Mesenchymal stem cell (in vitro differentiated cells and primary cell): ENCODE results near the gene P2RX5.

Experiments
- DNase-seq: peaks from one replicate; pipeline ENCODE4 v3.0.0-alpha.2; 2013
- H2AFZ ChIP-seq: one replicate; pipeline ENCODE4 v1.6.1; 2013; ENCODE audit warnings: low read depth, mild to moderate bottlenecking, control low read depth, inconsistent platforms, low read length, moderate library complexity
- H2AK5ac ChIP-seq: 2 replicates; pipeline ENCODE4 v1.6.1; 2013; ENCODE audit warnings: low read length, moderate library complexity, mild to moderate bottlenecking, inconsistent platforms; ENCODE audit not compliant: severe bottlenecking
- H2BK120ac ChIP-seq: one replicate; pipeline ENCODE4 v1.6.1; 2013; ENCODE audit warnings: low read depth, mild to moderate bottlenecking, inconsistent platforms, low read length, moderate library complexity
- H2BK12ac ChIP-seq, 2 experiments: one replicate each; pipeline ENCODE4 v1.6.1; 2013; ENCODE audit warnings: inconsistent platforms in 2 of 2, low read length in 2 of 2, mild to moderate bottlenecking in 2 of 2, moderate library complexity in 2 of 2, control low read depth in 1 of 2
- H2BK15ac ChIP-seq: one replicate; pipeline ENCODE4 v1.6.1; 2013; ENCODE audit warnings: mild to moderate bottlenecking, low read depth, inconsistent platforms; ENCODE audit not compliant: poor library complexity, severe bottlenecking
- H2BK5ac ChIP-seq: 2 replicates; pipeline ENCODE4 v1.6.1; 2013; ENCODE audit warnings: low read depth, mild to moderate bottlenecking, low read length, control low read depth, inconsistent platforms; ENCODE audit not compliant: poor library complexity, severe bottlenecking
- H3K14ac ChIP-seq, 2 experiments: one replicate each; pipeline ENCODE4 v1.6.1; 2013; ENCODE audit warnings: inconsistent platforms in 2 of 2, low read length in 2 of 2, control low read depth in 1 of 2, mild to moderate bottlenecking in 1 of 2, moderate library complexity in 1 of 2
- H3K18ac ChIP-seq, 2 experiments: one replicate each; pipeline ENCODE4 v1.6.1; 2013; ENCODE audit warnings: inconsistent platforms in 2 of 2, low read length in 2 of 2, control low read depth in 1 of 2, low read depth in 1 of 2, mild to moderate bottlenecking in 1 of 2
- H3K23ac ChIP-seq, 2 experiments: one replicate each; pipeline ENCODE4 v1.6.1; 2013; ENCODE audit warnings: inconsistent platforms in 2 of 2, low read length in 2 of 2, mild to moderate bottlenecking in 2 of 2, moderate library complexity in 2 of 2, control low read depth in 1 of 2
- H3K27ac ChIP-seq: 2 replicates; pipeline ENCODE4 v1.5.1; 2013; ENCODE audit warnings: mild to moderate bottlenecking, moderate library complexity, low read length, control low read depth, inconsistent platforms; ENCODE audit not compliant: poor library complexity, severe bottlenecking
- H3K27me3 ChIP-seq, 2 experiments: 2 replicates each; pipeline versions ENCODE4 v1.6.1 to v1.7.0; 2013; ENCODE audit warnings: low read length in 2 of 2, mild to moderate bottlenecking in 2 of 2, moderate library complexity in 2 of 2, control low read depth in 1 of 2, inconsistent platforms in 1 of 2; ENCODE audit not compliant: control insufficient read depth in 1 of 2, insufficient read depth in 1 of 2
- H3K36me3 ChIP-seq, 2 experiments: 2 replicates each; pipeline versions ENCODE4 v1.6.1 to v1.7.0; 2013; ENCODE audit warnings: low read length in 2 of 2, control low read depth in 1 of 2, inconsistent platforms in 1 of 2, low read depth in 1 of 2, mild to moderate bottlenecking in 1 of 2; ENCODE audit not compliant: insufficient read depth in 2 of 2, control insufficient read depth in 1 of 2
- H3K4ac ChIP-seq, 2 experiments: one replicate each; pipeline ENCODE4 v1.6.1; 2013; ENCODE audit warnings: inconsistent platforms in 2 of 2, low read length in 2 of 2, mild to moderate bottlenecking in 2 of 2, moderate library complexity in 2 of 2, control low read depth in 1 of 2, low read depth in 1 of 2
- H3K4me1 ChIP-seq: 2 replicates; pipeline ENCODE4 v1.6.1; 2013; ENCODE audit warnings: low read depth, low read length, control low read depth; ENCODE audit not compliant: control insufficient read depth, insufficient read depth
- H3K4me2 ChIP-seq: 2 replicates; pipeline ENCODE4 v1.6.1; 2013; ENCODE audit warnings: low read length, mild to moderate bottlenecking, inconsistent platforms; ENCODE audit not compliant: poor library complexity, severe bottlenecking
- H3K4me3 ChIP-seq, 2 experiments: 2 replicates each; pipeline versions ENCODE4 v1.5.1 to v1.7.0; 2013; ENCODE audit warnings: low read length in 2 of 2, mild to moderate bottlenecking in 2 of 2, control low read depth in 1 of 2, low read depth in 1 of 2; ENCODE audit not compliant: insufficient read depth in 1 of 2
- H3K79me1 ChIP-seq: replicated peaks from 2 replicates; pipeline ENCODE4 v1.6.1; 2013; ENCODE audit warnings: mild to moderate bottlenecking, control low read depth, low read length, inconsistent platforms; ENCODE audit not compliant: poor library complexity, severe bottlenecking
- H3K9ac ChIP-seq: 2 replicates; pipeline ENCODE4 v1.7.0; 2013; ENCODE audit warnings: mild to moderate bottlenecking, low read length, moderate library complexity
- H3K9me3 ChIP-seq: 2 replicates; pipeline ENCODE4 v1.7.0; 2013; ENCODE audit warnings: mild to moderate bottlenecking, low read length; ENCODE audit not compliant: control insufficient read depth
- H4K8ac ChIP-seq: one replicate; pipeline ENCODE4 v1.6.1; 2013; ENCODE audit warnings: inconsistent platforms, mild to moderate bottlenecking, low read length, moderate library complexity
- H4K91ac ChIP-seq: one replicate; pipeline ENCODE4 v1.6.1; 2013; ENCODE audit warnings: mild to moderate bottlenecking, low read length, inconsistent platforms
- WGBS: methylation state at CpG from one replicate; pipeline ENCODE4 v1.1.7; 2013; ENCODE audit warnings: mixed read lengths; 5-methylcytosine and 5-hydroxymethylcytosine counted together

Gene P2RX5

DNA sequence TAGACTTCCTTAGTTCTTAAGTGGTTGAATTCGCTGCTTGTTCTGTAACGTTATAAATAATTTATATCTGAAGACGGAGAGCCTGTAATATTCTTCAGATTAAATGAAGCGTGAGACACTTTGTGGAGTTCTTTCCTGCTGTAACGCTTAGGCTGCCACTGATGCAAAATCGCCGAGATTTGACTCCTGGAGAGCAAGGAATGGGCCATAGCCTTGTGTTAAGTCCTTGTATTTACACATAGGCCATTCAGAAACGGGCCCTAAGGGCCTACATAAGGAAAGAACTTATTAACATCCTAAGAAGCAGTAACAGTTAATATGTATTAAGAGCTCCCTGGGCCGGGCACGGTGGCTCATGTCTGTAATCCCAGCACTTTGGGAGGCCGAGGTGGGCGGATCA, 26.4 kb downstream of the P2RX5 start:
- Histone ChIP-seq H2AK5ac (no peak overlapping the region), H4K91ac (no peak overlapping the region), H4K8ac (no peak overlapping the region), H2BK5ac (no peak overlapping the region), H2BK12ac (no peak overlapping the region), H3K27ac (no peak overlapping the region), H3K23ac (no peak overlapping the region), H3K14ac (no peak overlapping the region), H3K4me2 (peak overlapping the region; percentile 96), H3K27me3 (peaks cover 0 to 2% of the 10 kb centered on the region in 2 experiments), H3K79me1 (peaks cover 9% of the 10 kb centered on the region), H3K4ac (no peak overlapping the region), H3K18ac (no peak overlapping the region), H2AFZ (no peak overlapping the region), H3K4me1 (peaks cover 23% of the 10 kb centered on the region), H3K9ac (peak overlapping the region; percentile 99), H2BK120ac (no peak overlapping the region), H3K36me3 (peaks cover 18 to 20% of the 10 kb centered on the region in 2 experiments), H3K9me3 (no peaks in the 10 kb centered on the region), H3K4me3 (peak overlapping the region in 1 of 2 experiments; percentile 97), H2BK15ac (no peak overlapping the region)
- 66% methylated on average over 12 of the region's 12 CpGs for WGBS
- DNase-seq = no peak

DNA sequence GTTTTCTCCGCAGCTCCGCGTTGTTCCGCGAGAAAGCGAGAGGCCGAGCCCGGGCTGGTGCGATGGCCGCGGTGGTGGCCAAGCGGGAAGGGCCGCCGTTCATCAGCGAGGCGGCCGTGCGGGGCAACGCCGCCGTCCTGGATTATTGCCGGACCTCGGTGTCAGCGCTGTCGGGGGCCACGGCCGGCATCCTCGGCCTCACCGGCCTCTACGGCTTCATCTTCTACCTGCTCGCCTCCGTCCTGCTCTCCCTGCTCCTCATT, 26.9 kb downstream of the P2RX5 start:
- H3K4ac ChIP-seq = peak overlapping the region in 1 of 2 experiments; percentile 77
- peak overlapping the region in 1 of 2 experiments; percentile 50 for H3K23ac ChIP-seq
- H3K4me3 ChIP-seq = peak overlapping the region; percentile 82 to 97
- H3K18ac ChIP-seq = peak overlapping the region; percentile 52 to 85
- H3K79me1 ChIP-seq = peaks cover 11% of the 10 kb centered on the region
- DNase-seq = no peak
- H3K9me3 ChIP-seq = no peaks in the 10 kb centered on the region
- peak overlapping the region; percentile 96 for H3K4me2 ChIP-seq
- under 1% methylated on average over 32 of the region's 32 CpGs for WGBS
- peak overlapping the region in 1 of 2 experiments; percentile 82 for H3K14ac ChIP-seq
- H2BK120ac ChIP-seq = peak overlapping the region; percentile 59
- no peak overlapping the region for H2BK12ac ChIP-seq
- H4K8ac ChIP-seq = peak overlapping the region; percentile 96
- H3K27ac ChIP-seq = peak overlapping the region; percentile 90
- H2AK5ac ChIP-seq = no peak overlapping the region
- peak overlapping the region; percentile 89 for H2AFZ ChIP-seq
- peaks cover 28% of the 10 kb centered on the region for H3K4me1 ChIP-seq
- peak overlapping the region; percentile 85 for H4K91ac ChIP-seq
- peak overlapping the region; percentile 77 for H2BK5ac ChIP-seq
- H2BK15ac ChIP-seq = no peak overlapping the region
- H3K36me3 ChIP-seq = peaks cover 24 to 25% of the 10 kb centered on the region in 2 experiments
- H3K9ac ChIP-seq = peak overlapping the region; percentile 99
- no peaks in the 10 kb centered on the region for H3K27me3 ChIP-seq

DNA sequence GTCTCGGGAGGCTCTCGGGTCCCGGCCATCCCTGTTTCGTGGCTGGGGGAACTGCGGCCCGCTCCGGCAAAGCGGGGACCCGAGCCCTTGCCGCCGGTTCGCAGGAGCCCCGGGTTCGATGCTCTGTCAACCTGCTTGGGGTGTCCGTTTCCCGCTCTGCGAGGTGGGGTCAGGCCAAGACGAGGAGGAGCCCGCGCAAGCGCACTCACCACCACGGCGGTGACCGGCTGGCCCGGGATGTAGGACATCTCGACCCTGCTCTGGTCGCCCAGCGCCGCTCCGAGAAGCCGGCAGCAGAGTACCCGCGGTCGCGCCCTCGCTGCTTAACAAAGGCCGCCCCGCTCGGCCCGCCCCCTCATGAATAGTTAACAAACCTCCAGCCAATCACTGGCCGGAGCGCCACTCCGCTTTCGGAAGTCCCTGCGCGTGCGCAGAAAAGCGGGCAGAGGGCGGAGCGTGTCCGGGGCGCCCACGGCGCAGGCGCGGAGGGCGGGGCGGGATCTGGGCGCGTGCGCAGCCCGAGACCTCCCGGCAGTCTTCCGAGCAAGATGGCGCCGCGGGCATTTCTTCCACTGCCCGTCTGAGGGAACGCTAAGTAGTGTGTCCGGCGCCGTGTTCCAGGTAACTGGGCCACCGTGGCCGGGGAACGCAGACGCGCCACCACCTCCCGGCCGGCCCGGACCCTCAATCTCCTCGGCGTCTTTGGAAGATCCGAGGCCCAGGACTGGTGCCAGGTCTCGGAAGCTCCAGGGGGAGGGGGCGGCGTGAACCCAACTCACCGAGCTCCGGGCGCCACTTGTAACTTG, 27.5 kb downstream of the P2RX5 start, which contains the start of the genes EMC6 and TAX1BP3:
TSS of gene EMC6 (plus strand) at position 534 of the 806 bp plus-strand sequence. CDS start 335 bp downstream, outside the sequence.
TSS of gene TAX1BP3 (minus strand) at position 300 of the 806 bp plus-strand sequence. CDS start at position 248, 52 bp downstream.
- H2BK15ac ChIP-seq = peak within 1 kb of the TSS; percentile 86
- DNase-seq = peak; percentile 97
- H2AK5ac ChIP-seq = peak within 1 kb of the TSS; percentile 84
- no peaks in the 10 kb centered on the region for H3K9me3 ChIP-seq
- under 1% methylated on average over 79 of the region's 89 CpGs for WGBS
- peak within 1 kb of the TSS; percentile 14 to 94 for H2BK12ac ChIP-seq
- H3K18ac ChIP-seq = peak within 1 kb of the TSS; percentile 98 to 99
- peak within 1 kb of the TSS; percentile 98 for H3K14ac ChIP-seq
- peak within 1 kb of the TSS in 1 of 2 experiments; percentile 98 for H3K23ac ChIP-seq
- peak within 1 kb of the TSS; percentile 83 to 97 for H3K4me3 ChIP-seq
- no peaks in the 10 kb centered on the region for H3K27me3 ChIP-seq
- H3K4me1 ChIP-seq = peaks cover 28% of the 10 kb centered on the region
- H3K4ac ChIP-seq = peak within 1 kb of the TSS; percentile 84 to 98
- H3K79me1 ChIP-seq = peaks cover 16% of the 10 kb centered on the region
- peaks cover 29 to 30% of the 10 kb centered on the region in 2 experiments for H3K36me3 ChIP-seq
- H3K4me2 ChIP-seq = peak within 1 kb of the TSS; percentile 96
- peak within 1 kb of the TSS; percentile 90 for H2AFZ ChIP-seq
- peak within 1 kb of the TSS; percentile 99 for H3K27ac ChIP-seq
- H3K9ac ChIP-seq = peak within 1 kb of the TSS; percentile 99
- H2BK120ac ChIP-seq = peak within 1 kb of the TSS; percentile 75
- peak within 1 kb of the TSS; percentile 100 for H2BK5ac ChIP-seq
- peak within 1 kb of the TSS; percentile 99 for H4K8ac ChIP-seq
- H4K91ac ChIP-seq = peak within 1 kb of the TSS; percentile 98
